IMR-90 (cell line): ENCODE data around the gene LCMT2. TPM values are rescaled to one million over a fixed set of nuclear protein-coding genes. Genes with fewer than 3 reads are reported as not detected.
A peak's percentile ranks its signal among the peaks of the same experiment; 100 is the strongest.

Source experiments
- CTCF ChIP-seq: conservative IDR thresholded peaks from 2 replicates; pipeline ENCODE4 v1.5.1; 2012; ENCODE audit warnings: mild to moderate bottlenecking, low read depth, low read length, improper control_type of control experiment
- POLR2A ChIP-seq: IDR thresholded peaks from 2 replicates; pipeline ENCODE4 v1.6.1; 2012; ENCODE audit warnings: mild to moderate bottlenecking, low read depth, low read length
- RCOR1 ChIP-seq: IDR thresholded peaks from 2 replicates; pipeline ENCODE4 v1.6.1; 2012; ENCODE audit warnings: mild to moderate bottlenecking, low read length, improper control_type of control experiment; ENCODE audit not compliant: insufficient replicate concordance
- SMC3 ChIP-seq: fragments of 150-350 bp; IDR thresholded peaks from 2 replicates; pipeline ENCODE4 v1.6.1; 2016; ENCODE audit warnings: low read depth, mild to moderate bottlenecking, antibody characterized with exemption, low read length, moderate library complexity
- USF2 ChIP-seq: fragments of 150-350 bp; IDR thresholded peaks from 2 replicates; pipeline ENCODE4 v1.6.1; 2017; ENCODE audit warnings: mild to moderate bottlenecking, antibody characterized with exemption, low read length, low read depth
- polyA plus RNA-seq, 3 experiments: library from polyadenylated mRNA; depleted of rRNA; stranded (reverse); fragments of >200 nt; gene quantifications; 2 replicates each; pipeline ENCODE4 v1.2.3, GENCODE V29; 2012; ENCODE audit warnings: low replicate concordance in 1 of 3
- total RNA-seq: library from RNA; depleted of rRNA; stranded (reverse); fragments of >200 nt; gene quantifications from 2 replicates; pipeline ENCODE4 v1.2.3, GENCODE V29; 2012

Gene LCMT2
- total and polyA plus RNA-seq, 2 of the 4 experiments (the other 2 are of a cell fraction), result 5.8 to 12.2 TPM

DNA sequence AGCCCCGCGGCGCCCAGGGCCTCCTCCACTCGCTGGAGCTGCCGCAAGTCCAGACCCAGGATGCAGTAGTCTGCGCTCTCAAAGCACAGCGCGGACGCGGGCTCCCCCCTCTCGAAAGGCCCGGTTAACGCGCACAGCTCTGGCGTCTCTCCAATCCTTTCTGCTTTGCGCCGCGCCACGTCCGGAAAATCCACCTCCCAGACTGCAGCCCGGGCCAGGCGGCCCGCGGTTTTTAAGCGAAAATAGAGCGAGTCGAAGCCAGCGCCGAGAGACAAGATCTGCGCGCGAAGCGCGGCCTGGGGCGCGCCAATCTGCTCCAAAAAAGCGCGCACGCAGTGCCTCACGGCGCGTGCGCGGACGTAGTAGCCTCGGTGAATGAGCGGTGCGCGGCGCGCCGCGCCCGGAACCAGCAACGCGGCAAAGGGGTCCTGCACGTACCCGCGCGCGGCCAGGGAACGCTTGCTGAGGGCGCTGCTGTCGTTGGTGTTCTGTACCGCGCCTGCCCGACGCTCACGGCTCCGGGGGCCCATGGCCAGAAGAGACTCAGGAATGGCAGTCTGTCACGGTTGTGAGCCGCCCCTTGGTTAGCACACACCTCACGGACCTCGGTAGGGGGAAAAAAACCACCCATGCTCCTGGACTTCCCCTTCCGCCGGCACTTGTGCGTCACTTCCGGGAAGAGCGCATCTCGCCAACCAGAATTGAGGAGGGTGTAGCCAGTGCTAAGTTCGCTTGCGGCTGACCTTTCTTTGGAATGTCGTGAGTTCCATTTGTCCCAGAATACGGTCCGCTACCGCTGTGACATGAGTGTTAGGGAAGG lies at the start of gene LCMT2 (continued):
- TF ChIP-seq USF2, result no peak
- TF ChIP-seq POLR2A, result peak; percentile 79
- no peak for TF ChIP-seq RCOR1
- TF ChIP-seq SMC3, result no peak
- no peak for TF ChIP-seq CTCF
